ENCODE results near the gene MRPL12.
"Not testable (repeated sequence)": the region's sequence is repeated elsewhere in the genome, so short reads cannot be mapped to it uniquely, and the experiment has no call there.

Gene MRPL12

GRCh38 chr17:81702934-81703746 is at the start of gene MRPL12:
TSS of gene MRPL12 (plus strand) at chr17:81703367. CDS start at chr17:81703502, 135 bp downstream.
- H3K4me3 ChIP-seq (ENCODE audit: low read depth, low read length): peak within 1 kb of the TSS; percentile 95

GRCh38 chr17:81655378-81656117 is 47.6 kb upstream of the MRPL12 start:
- H3K4me3 ChIP-seq (ENCODE audit: low read depth, low read length): no peak overlapping the region

GRCh38 chr17:81656118-81656743 is 46.9 kb upstream of the MRPL12 start, which contains the start of gene PDE6G:
TSS of gene PDE6G (minus strand) at chr17:81656542. CDS start at chr17:81653305, 3,237 bp downstream.
- H3K4me3 ChIP-seq (ENCODE audit: low read depth, low read length): no peak within 1 kb of the TSS

- H3K4me3 ChIP-seq (ENCODE audit: low read depth, low read length): no peak overlapping the region
Observed at GRCh38 chr17:81656835-81657234, 46.3 kb upstream of the MRPL12 start.

GRCh38 chr17:81659038-81659437 is 44.1 kb upstream of the MRPL12 start:
- H3K4me3 ChIP-seq (ENCODE audit: low read depth, low read length): no peak overlapping the region

GRCh38 chr17:81660441-81660840 is 42.7 kb upstream of the MRPL12 start:
- no peak overlapping the region for H3K4me3 ChIP-seq (ENCODE audit: low read depth, low read length)

GRCh38 chr17:81662002-81662401 is 41.2 kb upstream of the MRPL12 start:
- no peak overlapping the region for H3K4me3 ChIP-seq (ENCODE audit: low read depth, low read length)

- no peak overlapping the region for H3K4me3 ChIP-seq (ENCODE audit: low read depth, low read length)
Observed at GRCh38 chr17:81664051-81664470, 39.1 kb upstream of the MRPL12 start.

GRCh38 chr17:81665205-81666091 is 37.7 kb upstream of the MRPL12 start:
- H3K4me3 ChIP-seq (ENCODE audit: low read depth, low read length): peak overlapping the region; percentile 62

- H3K4me3 ChIP-seq (ENCODE audit: low read depth, low read length): peak overlapping the region; percentile 62
Observed at GRCh38 chr17:81666092-81666341, 37.1 kb upstream of the MRPL12 start.

GRCh38 chr17:81666342-81667191 is 36.6 kb upstream of the MRPL12 start, which contains the start of the genes CCDC137 and OXLD1:
TSS of gene CCDC137 (plus strand) at chr17:81666737. CDS start at chr17:81666767, 30 bp downstream.
TSS of gene OXLD1 (minus strand) at chr17:81666605. CDS start at chr17:81666577, 28 bp downstream.
- peak within 1 kb of the TSS; percentile 62 for H3K4me3 ChIP-seq (ENCODE audit: low read depth, low read length)

GRCh38 chr17:81667754-81668153 is 35.4 kb upstream of the MRPL12 start:
- no peak overlapping the region for H3K4me3 ChIP-seq (ENCODE audit: low read depth, low read length)

GRCh38 chr17:81672504-81672903 is 30.7 kb upstream of the MRPL12 start:
- H3K4me3 ChIP-seq (ENCODE audit: low read depth, low read length): no peak overlapping the region

GRCh38 chr17:81672954-81673353 is 30.2 kb upstream of the MRPL12 start:
- H3K4me3 ChIP-seq (ENCODE audit: low read depth, low read length): no peak overlapping the region

- H3K4me3 ChIP-seq (ENCODE audit: low read depth, low read length): no peak overlapping the region
Observed at GRCh38 chr17:81673561-81674258, 29.5 kb upstream of the MRPL12 start.

- H3K4me3 ChIP-seq (ENCODE audit: low read depth, low read length): not testable (repeated sequence)
Observed at GRCh38 chr17:81675515-81676221, 27.5 kb upstream of the MRPL12 start.

GRCh38 chr17:81676906-81677305 is 26.3 kb upstream of the MRPL12 start:
- H3K4me3 ChIP-seq (ENCODE audit: low read depth, low read length): no peak overlapping the region

GRCh38 chr17:81680150-81680549 is 23.0 kb upstream of the MRPL12 start:
- no peak overlapping the region for H3K4me3 ChIP-seq (ENCODE audit: low read depth, low read length)

All from iPS-11a (cell line).